Embryonic facial prominence (tissue), 1 donor: ENCODE measurements around the gene TIMP4.

Experiments
- DNase-seq: peaks from one replicate; pipeline ENCODE4 v3.0.0-alpha.2; 2016; ENCODE audit errors: extremely low spot score

TIMP4 gene

DNA sequence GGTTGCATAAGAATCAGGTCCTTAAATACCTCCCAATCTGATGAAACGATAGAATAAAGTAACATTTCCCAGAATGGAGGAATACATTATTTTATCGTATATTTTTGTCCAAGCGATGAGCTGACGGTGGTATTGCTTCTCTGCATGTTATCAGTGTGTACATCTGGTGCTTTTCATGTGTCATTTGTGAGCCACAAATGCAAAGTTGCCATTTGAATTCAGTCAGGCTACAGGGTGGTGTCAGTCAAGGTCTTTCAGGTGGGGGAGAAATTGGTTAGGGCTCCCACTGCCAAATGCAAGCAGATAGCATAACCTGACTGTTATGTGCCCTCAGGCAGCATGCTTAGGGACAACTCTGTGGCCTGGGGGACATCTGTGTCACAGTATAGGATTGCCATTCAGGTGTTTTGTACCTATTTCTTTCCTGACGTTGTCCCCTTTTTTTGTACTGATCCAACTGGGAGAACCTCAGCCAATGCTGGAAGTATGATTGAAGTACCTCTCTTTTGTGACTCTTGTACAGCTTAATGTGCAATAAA is 26.5 kb upstream of the TIMP4 start:
- DNase-seq, result no peak

DNA sequence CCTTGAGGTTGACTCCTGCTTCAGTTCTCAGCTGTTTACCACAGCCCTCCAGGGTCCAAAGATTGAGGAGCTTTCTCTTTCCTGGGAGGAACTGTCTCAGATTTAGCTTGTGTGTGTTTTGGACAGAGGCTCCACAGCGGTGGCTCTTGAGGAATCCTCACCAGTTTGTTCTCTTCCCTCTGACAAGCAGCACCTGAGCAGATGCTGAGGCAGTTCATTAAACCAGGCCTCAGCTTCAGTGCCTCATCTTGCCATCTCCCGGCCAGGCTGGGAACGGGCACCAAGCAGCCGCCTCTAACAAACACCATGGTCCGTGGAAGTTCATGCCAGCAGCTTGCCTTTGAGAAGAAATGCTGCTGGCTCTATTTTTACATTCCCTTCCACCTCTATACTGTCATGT is 25.8 kb upstream of the TIMP4 start:
- DNase-seq, result no peak

DNA sequence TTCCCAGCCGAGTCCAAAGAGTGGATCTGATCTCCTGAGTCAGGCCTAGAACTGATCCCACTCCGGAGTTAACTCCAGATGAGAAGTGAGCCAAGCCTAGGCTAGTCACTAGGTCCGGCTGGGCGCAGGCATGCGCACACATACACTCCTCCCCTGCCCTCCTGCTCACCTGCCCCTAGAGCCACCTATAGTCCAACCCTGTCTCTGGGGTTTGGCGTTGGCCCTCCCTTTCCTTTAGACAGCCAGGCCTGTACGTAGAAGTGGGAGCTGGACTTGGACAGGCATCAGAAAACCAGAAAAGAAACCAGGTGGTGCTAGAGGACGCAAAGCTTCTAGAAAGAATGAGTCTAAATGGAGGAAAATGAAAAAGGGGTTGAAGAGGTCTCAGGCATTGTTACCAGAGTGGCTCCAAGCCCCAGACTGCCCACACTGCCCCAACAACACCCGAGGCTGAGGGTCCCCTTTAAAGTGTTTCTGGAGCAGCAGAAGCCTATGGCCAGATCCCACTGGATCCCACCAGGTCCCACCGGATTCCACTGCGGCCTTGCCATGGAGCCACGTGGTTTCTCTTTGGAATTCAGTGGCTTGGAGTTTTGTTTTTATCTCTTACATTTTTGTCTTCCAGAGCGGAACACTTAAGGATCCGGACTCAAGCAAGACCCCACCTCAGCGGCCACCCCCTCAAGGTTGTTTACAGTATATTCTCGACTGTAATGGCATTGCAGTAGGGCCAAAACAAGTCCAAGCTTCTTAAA is 24.2 kb upstream of the TIMP4 start:
- DNase-seq, result no peak

DNA sequence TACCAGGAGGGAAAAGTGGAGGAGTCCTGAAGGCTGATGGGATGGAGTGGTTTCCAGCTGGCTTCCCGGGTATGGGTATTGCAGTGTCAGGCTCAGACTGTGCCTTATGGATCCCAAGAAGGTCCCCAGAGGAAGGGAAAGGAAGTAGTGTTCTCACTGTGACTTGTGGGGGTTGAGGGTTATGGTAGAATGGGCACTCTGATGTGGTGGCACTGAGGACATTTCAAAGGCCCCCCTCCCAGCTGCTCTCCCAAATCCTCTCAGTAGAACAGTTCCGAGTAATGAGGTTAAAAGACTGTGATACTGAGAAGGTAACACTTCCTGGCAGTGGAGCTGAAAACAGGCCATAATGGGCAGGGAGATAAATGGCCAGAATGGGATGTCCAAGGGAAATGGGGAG is 23.1 kb upstream of the TIMP4 start:
- no peak for DNase-seq

DNA sequence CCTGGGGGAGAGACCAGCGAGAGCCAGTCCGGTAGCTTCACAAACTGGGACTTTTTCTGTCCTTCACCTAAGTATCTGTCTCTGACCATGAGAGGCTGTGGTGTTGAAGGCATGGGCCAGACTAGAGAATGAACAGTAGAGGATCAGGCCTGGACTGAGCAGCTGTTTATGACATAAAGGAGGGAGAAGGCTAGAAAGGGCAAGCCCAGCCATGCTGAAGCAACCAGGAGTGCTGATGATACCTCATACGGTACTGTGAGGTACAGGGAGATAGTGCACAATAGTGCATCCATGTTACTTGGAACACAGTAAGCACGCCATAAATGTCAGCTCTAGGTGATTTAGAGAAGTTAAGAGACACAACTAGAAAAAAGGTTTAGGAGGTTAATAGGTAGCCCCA is 22.6 kb upstream of the TIMP4 start:
- no peak for DNase-seq

DNA sequence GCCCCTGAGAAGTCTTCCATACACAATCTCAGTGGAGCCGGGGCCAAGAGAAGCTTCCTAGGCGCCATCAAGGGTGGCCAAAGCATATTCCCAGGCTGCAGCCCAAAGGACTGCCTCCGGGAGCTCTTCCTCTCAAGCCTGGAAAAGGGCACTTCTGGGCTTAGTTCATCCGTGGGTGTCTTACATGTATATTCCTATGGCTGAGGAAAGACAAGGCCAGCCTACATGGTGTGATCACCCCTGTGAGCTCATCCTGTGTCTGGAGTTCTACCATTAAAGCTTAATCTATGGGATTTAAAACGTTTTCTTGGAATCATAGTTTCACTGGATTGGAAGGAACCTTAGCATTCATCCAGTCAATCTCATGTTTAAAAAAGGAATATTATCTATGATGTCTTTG is 21.9 kb upstream of the TIMP4 start:
- DNase-seq, result no peak

DNA sequence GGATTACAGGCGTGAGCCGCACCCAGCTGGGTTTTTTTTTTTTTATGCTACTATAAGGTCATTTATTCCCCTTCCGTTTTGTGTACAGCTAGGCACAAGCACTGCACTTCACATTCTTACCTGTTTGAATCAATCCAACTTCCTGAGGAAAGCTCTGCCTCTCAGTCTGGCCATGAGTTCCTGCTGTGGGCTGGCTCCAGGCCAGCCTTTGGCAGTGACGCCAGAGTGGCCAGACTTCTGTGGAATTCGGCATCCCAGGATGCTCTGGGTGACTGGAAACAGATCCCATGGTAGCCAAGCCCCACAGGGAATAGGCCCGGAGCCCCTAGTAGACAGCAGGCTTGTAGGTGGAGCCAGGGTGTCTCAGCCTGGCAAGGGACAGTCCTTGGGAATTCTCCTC is 21.5 kb upstream of the TIMP4 start:
- no peak for DNase-seq

DNA sequence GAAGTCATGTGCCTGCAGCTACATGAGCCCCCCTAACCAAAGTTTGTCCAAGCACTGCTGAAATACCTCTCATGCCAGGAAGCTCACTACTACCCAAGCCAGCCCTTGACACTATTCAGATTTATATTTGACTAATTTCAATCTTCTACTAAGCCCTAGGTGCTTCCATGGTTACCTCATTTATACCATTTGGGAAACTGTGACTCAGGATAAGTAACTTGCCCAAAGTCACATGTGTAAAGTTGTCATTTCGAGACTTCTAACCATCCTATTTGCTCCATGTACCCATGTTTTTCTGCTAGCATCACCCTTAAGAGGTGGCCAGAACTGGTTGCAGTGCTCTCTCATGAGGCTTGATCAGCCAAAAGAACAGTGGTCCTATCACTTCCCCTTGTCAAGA is 20.7 kb upstream of the TIMP4 start:
- no peak for DNase-seq

DNA sequence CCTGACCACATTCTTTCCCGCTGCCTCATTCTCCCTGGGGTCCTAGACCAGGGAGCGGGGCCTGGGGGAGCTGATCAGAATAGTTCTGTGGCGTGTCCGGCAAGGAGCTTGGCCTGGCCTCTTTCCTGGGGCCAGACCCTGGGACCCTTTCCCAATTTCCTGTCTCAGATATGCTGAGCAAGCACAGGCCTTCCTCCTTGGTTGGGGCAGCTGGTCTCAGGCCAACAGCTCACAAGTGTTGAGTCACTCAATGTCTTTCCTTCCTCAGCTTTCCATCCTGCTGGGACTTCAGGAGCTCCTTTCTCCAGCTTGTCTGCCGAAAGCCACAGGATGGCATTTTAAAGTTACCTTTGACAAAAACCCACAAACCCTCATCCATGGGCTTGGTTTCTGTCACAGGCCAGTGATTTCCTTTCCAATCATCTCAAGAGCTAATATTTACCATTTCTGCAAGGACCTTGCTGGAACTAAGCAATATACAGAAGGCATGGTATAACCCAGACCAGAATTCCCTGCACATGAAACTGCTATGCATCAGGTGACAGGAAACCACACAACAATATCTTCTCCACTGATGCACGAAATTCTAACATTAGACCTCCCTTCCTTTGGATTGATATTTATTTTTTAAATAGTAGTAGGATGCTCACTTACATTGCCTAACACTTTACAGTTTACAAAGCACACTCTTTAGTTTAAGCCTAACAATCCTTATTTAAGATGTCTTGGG is 19.5 kb upstream of the TIMP4 start:
- DNase-seq, result no peak

DNA sequence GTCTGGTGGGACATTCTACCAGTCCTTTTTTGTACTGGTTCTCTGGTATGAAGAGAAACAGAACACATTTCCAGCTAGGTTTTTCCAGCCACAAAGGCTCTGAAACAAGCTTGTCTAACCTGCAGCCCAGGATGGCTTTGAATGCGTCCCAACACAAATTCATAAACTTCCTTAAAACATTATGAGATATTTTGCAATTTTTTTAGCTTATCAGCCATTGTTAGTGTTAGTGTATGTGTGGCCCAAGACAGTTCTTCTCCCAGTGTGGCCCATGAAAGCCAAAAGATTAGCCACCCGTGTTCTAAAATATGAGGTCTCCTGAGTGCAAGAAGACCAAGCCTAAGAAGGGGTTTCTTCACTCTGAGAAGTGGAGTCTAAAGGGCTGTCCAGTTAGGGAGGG is 18.4 kb upstream of the TIMP4 start:
- DNase-seq, result no peak

DNA sequence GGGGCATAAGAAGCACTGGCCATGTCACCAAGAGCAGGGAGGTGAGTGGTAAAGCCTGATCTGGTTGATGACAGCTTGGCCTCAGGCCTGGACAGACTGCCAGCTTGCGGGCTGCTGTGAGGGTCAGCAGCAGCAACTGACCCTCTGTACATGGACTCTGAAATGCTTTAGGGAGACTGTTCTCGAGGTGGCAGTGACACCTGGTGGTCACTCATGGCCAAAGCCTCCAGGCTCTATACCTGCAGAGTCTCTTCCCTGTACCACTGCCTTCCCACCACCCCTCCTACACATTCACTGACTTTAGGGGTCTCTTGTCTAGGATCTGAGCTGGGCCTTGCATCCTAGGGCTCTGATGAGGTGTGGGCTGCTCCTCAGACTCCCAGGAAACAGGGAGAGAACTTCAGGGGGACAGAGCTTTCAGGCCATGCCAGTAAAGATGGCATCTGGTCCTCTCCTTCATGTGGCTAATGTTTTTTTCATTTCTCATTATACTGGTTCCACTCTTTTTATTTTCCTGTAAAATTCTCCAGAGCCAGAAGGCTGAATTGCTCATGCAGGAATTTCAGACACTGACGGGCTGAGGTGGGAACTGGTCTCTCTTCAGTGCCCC is 17.2 kb upstream of the TIMP4 start:
- no peak for DNase-seq

DNA sequence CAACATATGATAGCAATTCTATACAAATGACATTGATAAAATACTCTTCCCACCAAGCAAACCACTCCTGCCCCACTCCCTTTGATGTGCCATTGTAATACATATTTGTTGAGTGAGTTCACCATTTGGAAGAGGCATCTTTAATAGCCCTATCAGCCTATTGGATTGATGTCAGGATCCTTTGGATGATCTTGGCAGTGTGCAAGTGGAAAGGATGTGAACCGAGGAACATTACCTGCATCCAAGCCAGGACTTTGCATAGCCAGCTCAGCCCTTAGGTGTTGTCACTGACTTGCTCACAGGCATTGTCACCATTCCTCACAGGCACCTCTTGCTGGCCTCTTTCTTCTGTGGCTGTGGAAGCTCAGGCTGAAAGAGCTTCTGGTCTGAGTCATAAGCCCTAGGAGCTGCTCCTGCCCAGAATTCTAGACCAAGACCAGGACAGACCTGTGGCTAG is 16.5 kb upstream of the TIMP4 start:
- DNase-seq, result no peak

DNA sequence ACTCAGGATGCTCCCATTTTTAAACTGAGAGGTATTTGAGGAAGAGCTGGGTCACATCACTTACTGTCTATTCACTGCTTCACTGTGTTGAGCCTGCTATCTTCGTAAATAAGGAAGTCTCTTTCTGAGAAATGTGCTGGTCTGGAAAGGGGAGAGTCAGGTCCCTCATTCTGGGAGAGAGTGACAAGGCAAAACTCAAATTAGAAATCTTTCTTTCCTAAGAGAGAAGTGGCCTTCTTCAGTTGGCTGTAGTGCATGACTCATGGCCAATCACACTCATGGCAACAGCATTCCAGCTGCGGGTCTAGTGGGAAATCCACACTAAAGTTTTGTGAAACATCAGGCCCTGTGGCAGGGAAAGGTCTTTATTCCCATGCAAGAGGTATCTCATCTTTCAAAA is 11.5 kb upstream of the TIMP4 start:
- no peak for DNase-seq

DNA sequence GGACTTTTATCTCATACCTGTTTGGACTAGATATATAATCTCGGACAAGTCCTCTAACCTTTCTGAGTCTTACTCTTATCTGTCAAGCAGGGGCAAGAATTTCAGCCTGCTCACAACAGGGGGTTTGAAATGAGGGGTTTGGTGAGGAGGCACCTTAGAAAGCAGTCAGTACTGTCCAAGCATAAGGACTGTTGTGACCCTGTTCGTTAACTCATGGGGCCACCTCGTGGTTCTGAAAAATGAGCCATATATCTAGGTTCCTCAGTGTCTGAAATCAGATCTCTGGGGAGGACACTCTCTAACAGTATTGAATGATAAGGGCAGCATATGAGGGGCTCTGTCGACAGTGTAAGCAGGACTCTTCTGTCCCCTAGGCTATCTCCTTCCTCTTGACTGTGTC is 7.2 kb upstream of the TIMP4 start:
- DNase-seq, result no peak

DNA sequence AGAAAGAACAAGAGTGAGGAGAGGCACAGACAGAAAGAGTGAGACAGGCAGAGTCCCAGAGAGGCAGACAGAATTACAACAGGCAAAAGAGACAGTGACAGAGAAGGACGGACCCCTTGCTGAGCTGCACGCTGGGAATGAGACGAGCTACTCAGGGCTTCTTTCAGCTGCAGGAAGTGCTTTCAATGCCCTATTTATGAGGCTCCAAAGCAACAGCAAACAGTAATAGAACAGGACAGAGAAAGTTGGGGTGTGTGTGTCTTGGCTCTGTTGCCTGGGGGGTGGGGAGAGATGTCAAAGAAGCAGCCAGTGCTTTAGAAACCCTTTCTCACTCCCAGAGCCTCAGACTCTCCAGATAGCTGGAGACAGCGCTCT is 502 bp upstream of the TIMP4 start:
- DNase-seq, result no peak

DNA sequence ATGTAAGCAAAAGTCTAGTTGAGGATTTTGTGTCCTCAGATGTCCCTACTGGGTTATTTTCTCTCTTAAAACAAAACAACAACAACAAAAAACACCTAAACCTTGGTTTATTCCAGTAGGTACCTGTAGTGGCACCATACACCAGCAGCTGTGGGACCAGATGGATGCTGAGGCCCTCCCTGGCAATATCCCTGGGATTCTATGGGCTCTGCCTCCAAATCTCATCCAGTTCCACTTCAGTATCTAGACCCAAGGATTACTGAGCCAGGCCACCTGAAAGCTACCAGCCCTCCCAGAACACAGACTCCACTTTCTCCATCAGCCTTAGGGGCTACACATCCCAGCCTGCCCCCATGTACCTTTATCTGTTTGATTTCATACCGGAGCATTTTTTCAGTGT is 1.7 kb downstream of the TIMP4 start:
- no peak for DNase-seq

DNA sequence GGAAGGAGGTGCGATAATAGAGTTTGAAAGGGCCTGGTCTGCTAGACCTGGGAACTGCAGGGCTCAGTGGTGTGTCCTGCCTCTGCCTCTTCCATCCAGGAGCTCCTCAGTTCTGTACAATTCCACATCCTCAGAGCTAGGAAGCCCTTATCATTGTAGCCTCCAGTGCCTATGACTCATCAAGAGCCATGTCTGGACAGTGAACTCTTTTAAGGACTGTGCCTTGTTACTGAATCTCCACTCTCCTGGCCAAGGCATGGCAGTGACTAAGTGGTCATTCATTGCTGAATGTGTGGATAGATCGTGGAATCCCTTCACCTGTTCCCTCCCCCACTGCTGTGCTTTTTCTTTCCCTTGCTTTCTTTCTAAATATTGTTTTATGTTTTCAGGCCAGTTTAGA is 2.9 kb downstream of the TIMP4 start:
- no peak for DNase-seq

DNA sequence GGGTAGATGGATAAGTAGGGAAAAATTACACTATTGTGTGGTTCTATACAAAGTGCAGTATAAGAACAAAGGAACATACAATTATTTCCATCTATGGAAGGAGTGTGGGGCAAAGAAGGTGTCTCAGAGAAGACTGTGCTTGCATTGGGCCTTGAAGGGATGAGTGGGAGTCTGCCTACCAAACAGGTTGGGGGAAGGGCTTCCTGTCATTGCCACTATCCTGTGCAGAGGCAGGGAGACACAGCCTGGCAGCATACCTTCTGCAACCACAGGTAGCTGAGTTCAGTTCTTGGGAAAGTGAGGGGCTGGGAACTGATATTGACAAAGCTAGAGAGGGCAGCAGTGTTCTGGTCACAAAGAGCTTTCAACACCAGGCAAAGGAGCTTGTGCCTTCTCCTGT is 3.4 kb downstream of the TIMP4 start:
- no peak for DNase-seq

DNA sequence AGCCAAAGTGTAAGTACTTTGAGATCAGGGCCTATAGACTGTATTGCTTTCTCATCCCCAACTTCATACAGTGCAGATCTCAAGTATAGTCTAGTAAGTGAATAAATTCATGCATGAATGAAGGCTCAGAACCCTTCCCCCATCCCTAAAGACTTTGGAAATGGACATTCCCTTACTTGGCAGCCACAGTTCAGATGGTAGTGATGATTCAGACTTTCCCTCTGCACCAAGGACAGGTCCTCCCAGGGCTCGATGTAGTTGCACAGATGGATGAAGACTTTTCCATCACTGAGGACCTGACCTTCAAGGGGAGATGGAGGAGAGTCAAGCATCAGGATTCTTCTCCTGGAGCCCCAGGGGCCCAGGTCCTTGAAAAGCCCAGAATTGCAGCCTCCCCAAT is 4.6 kb downstream of the TIMP4 start:
- DNase-seq, result no peak

DNA sequence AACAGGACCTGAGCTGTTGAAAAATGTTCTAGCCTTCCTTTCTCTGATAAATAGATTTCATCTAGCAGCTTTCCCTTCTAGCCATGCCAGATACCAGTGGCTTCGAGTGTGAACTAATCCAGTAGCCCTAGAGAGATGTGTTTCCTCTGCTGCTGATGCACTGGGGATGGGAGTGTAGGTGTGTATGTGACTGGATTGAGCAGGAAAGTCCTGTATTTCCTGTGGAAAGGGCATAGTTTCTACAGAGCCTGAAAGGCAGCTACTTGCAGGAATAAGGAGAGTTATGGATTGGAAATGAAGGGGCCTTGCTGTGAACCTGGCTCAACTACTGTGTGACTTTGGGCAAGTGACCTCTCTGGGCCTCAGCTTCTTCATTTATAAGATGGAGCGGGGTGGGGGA is 8.6 kb downstream of the TIMP4 start:
- no peak for DNase-seq

DNA sequence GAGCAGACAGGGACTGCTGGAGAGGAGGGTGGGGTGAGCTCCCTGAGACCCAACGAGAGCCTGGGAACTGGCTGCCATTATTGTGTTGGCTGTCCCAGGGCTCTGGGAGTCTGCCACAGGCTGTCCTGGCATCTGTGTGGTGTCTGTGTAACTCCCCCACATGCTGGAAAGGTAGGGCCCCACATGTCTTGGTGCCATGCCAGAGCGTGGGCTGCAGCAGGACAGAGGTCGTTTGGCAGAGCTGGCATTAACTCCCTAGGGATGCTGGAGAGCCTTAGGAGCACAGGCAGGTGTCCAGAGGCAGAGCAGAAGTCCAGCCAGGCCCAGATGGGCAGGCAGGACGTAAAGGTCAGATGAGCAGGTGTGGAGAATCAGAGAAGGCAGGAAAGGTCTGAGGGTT is 9.7 kb downstream of the TIMP4 start:
- DNase-seq, result no peak

DNA sequence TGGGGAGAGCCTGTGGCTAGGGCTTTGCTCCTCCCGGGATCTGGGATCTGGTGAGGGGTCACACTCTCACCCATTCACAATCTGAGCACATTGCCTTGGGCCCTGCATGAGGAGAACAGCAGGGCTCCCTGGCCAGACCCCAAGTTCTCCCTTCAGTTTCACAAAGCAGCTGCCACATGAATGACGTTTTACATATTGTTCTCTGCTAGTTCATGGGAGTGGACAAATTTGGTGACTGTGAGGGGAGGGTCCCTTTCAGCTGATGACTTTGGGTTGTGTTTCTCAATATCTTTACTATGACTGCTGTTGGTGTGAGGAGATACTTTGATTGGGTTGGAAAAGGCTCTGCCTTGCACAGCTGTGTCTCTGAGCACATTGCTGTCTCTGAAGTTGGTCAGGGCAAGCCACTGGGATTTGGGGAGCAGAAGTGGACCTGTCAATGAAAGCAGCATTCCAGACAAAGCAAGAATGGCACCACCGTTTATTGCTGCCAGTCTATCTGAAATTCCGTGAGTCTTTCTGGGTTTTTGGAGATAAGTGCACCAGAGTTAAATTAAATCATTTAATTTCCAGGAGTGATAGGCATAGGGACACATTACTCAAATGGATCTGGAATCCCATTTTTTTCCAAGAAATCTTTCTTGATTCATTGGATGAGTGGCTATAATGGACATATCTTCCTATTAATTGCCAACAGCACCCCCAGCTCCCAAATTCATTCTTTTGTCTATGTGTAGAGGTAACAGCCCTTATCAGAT is 10.3 kb downstream of the TIMP4 start:
- DNase-seq, result no peak
